ENCODE data around the gene WWC1.

- TF ChIP-seq CTCF (IDR thresholded peaks at IDR 0.05 in 4 of 5, conservative IDR thresholded peaks at IDR 0.05 in 1 of 5) (no peak), POLR2A (IDR thresholded peaks at IDR 0.05) (no peak)
Measured at GRCh38 chr5:168407211-168407610, 115.8 kb downstream of the WWC1 start.
